Neural progenitor cell (in vitro differentiated cells): Measurements from ENCODE around the gene MDH1. TPM values are rescaled to one million over a fixed set of nuclear protein-coding genes. Genes with fewer than 3 reads are reported as not detected.

Experiments
- DNase-seq: peaks from one replicate; pipeline ENCODE4 v3.0.0-alpha.2; 2016; ENCODE audit warnings: low spot score
- H2AFZ ChIP-seq: fragments of 200-600 bp; sonication (generic); replicated peaks from 2 replicates; pipeline ENCODE4 v1.6.1; 2016; ENCODE audit warnings: antibody characterized with exemption
- H3F3A ChIP-seq: fragments of 200-600 bp; sonication (generic); 2 replicates; pipeline ENCODE4 v1.6.1; 2016; ENCODE audit warnings: antibody characterized with exemption, low read depth
- H3K27ac ChIP-seq: fragments of 200-600 bp; sonication (generic); 2 replicates; pipeline ENCODE4 v1.5.1; 2016; ENCODE audit warnings: mild to moderate bottlenecking
- H3K27me3 ChIP-seq: fragments of 200-600 bp; sonication (generic); 2 replicates; pipeline ENCODE4 v1.6.1; 2016; ENCODE audit warnings: mild to moderate bottlenecking, moderate library complexity
- H3K36me3 ChIP-seq: fragments of 200-600 bp; sonication (generic); 2 replicates; pipeline ENCODE4 v1.5.1; 2016
- H3K4me1 ChIP-seq: fragments of 200-600 bp; sonication (generic); 2 replicates; pipeline ENCODE4 v1.6.1; 2016; ENCODE audit warnings: mixed run types
- H3K4me2 ChIP-seq: fragments of 200-600 bp; sonication (generic); 2 replicates; pipeline ENCODE4 v1.6.1; 2016
- H3K4me3 ChIP-seq: fragments of 200-600 bp; sonication (generic); 2 replicates; pipeline ENCODE4 v1.5.1; 2016
- H3K79me2 ChIP-seq: fragments of 200-600 bp; sonication (generic); 2 replicates; pipeline ENCODE4 v1.6.1; 2016; ENCODE audit warnings: low read depth
- H3K9ac ChIP-seq: fragments of 200-600 bp; sonication (generic); 2 replicates; pipeline ENCODE4 v1.6.1; 2016
- H3K9me3 ChIP-seq: fragments of 200-600 bp; sonication (generic); 2 replicates; pipeline ENCODE4 v1.5.1; 2016; ENCODE audit warnings: low read depth
- H4K20me1 ChIP-seq: fragments of 200-600 bp; sonication (generic); 2 replicates; pipeline ENCODE4 v1.6.1; 2016; ENCODE audit warnings: low read depth
- H3K27ac Mint-ChIP-seq: 3 replicates; pipeline ENCODE4 v1.8.0; 2021; ENCODE audit warnings: mixed read lengths
- H3K27me3 Mint-ChIP-seq: 2 replicates; pipeline ENCODE4 v1.8.0; 2022; ENCODE audit warnings: low read depth, mild to moderate bottlenecking, inconsistent platforms, moderate library complexity, mixed read lengths; ENCODE audit not compliant: insufficient read depth
- H3K36me3 Mint-ChIP-seq: 3 replicates; pipeline ENCODE4 v1.8.0; 2021; ENCODE audit warnings: mixed read lengths
- H3K4me1 Mint-ChIP-seq: 3 replicates; pipeline ENCODE4 v1.8.0; 2021; ENCODE audit warnings: mixed read lengths
- H3K4me3 Mint-ChIP-seq: 3 replicates; pipeline ENCODE4 v1.8.0; 2021; ENCODE audit warnings: mild to moderate bottlenecking, moderate library complexity, mixed read lengths
- H3K9me3 Mint-ChIP-seq: 3 replicates; pipeline ENCODE4 v1.8.0; 2020; ENCODE audit warnings: mixed read lengths
- EZH2 ChIP-seq: fragments of 200-600 bp; sonication (generic); IDR thresholded peaks from 2 replicates; pipeline ENCODE4 v1.6.1; 2017; ENCODE audit warnings: antibody characterized with exemption, mild to moderate bottlenecking, moderate library complexity
- EZH2phosphoT487 ChIP-seq: fragments of 200-600 bp; sonication (generic); IDR thresholded peaks from 2 replicates; pipeline ENCODE4 v1.6.1; 2017; ENCODE audit warnings: antibody characterized with exemption
- total RNA-seq: library from RNA; depleted of rRNA; stranded (reverse); fragments of >200 nt; gene quantifications from 2 replicates; pipeline ENCODE4 v1.2.3, GENCODE V29; 2015; ENCODE audit warnings: low replicate concordance
- TF ChIP-seq, protein P1 (sequence below): fragments of 200-600 bp; sonication (generic); IDR thresholded peaks from 2 replicates; pipeline ENCODE4 v1.5.1; 2017; ENCODE audit warnings: antibody characterized with exemption, mild to moderate bottlenecking

MDH1 gene
- total RNA-seq, 1 donor from 2014 or later = 323 TPM

DNA sequence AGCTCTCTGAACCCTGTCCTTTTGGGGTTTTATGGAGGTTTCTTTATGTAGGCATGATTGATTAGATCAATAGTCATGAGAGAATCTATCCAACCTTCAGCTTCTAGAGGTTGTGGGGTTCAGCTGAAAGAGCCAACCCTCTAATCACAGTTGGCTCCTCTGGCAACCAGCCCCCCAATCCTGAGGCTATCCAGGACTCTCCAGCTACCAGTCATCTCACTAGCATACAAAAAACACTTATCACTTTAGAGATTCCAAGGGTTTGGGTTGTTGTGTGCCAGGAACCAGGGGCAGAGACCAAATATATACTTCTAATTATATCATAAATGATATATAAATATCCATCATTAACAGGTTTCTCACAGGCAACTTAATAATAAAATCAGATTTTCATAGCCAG lies 12.2 kb upstream of the MDH1 start:
- DNase-seq = no peak
- Mint-ChIP-seq H3K36me3 (no peaks in the 10 kb centered on the region), H3K4me1 (peaks cover 4% of the 10 kb centered on the region), H3K9me3 (peaks cover 3% of the 10 kb centered on the region), H3K27me3 (peaks cover 2% of the 10 kb centered on the region), H3K27ac (no peak overlapping the region), H3K4me3 (no peak overlapping the region)
- Histone ChIP-seq H3K9me3 (peaks cover 4% of the 10 kb centered on the region), H3K79me2 (peaks cover 25% of the 10 kb centered on the region), H3K9ac (no peak overlapping the region), H3K36me3 (no peaks in the 10 kb centered on the region), H3K27ac (no peak overlapping the region), H3K27me3 (no peaks in the 10 kb centered on the region), H3K4me3 (no peak overlapping the region), H3K4me2 (no peak overlapping the region), H3K4me1 (no peaks in the 10 kb centered on the region), H3F3A (peaks cover 15% of the 10 kb centered on the region), H4K20me1 (no peaks in the 10 kb centered on the region), H2AFZ (no peak overlapping the region)
- TF ChIP-seq EZH2 (no peak), EZH2phosphoT487 (no peak)
- TF ChIP-seq, protein P1, sequence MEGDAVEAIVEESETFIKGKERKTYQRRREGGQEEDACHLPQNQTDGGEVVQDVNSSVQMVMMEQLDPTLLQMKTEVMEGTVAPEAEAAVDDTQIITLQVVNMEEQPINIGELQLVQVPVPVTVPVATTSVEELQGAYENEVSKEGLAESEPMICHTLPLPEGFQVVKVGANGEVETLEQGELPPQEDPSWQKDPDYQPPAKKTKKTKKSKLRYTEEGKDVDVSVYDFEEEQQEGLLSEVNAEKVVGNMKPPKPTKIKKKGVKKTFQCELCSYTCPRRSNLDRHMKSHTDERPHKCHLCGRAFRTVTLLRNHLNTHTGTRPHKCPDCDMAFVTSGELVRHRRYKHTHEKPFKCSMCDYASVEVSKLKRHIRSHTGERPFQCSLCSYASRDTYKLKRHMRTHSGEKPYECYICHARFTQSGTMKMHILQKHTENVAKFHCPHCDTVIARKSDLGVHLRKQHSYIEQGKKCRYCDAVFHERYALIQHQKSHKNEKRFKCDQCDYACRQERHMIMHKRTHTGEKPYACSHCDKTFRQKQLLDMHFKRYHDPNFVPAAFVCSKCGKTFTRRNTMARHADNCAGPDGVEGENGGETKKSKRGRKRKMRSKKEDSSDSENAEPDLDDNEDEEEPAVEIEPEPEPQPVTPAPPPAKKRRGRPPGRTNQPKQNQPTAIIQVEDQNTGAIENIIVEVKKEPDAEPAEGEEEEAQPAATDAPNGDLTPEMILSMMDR = no peak

DNA sequence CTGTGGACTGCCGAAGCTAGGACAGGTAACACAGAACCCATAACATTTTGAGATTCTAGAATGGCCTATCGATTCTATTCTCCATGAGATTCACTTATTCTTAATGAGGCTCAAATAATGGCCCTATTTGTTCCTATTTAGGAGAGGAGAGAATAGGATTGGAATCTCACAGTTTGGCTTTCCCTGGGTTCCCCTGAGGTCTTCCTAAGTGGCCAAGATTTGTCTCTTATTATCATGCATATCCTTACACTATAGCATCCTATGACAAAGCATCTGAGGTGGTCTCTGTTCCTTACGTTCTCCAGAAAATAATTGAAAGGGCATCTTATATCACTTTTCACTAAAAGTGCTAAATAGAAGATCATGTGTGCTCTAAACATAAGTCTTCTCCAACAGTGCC lies 10.0 kb upstream of the MDH1 start:
- peaks cover 4% of the 10 kb centered on the region for H3K4me1 Mint-ChIP-seq

GRCh38 chr2:63580651-63581297 lies 8.0 kb upstream of the MDH1 start:
- no peaks in the 10 kb centered on the region for H3K27me3 ChIP-seq
- no peaks in the 10 kb centered on the region for H3K9me3 ChIP-seq
- no peak for TF ChIP-seq EZH2
- no peak for TF ChIP-seq EZH2phosphoT487
- TF ChIP-seq, protein P1 = no peak
- H3F3A ChIP-seq = peaks cover 8% of the 10 kb centered on the region
- no peak overlapping the region for H3K4me3 ChIP-seq
- no peak overlapping the region for H2AFZ ChIP-seq
- Mint-ChIP-seq H3K4me1 (no peaks in the 10 kb centered on the region), H3K27me3 (no peaks in the 10 kb centered on the region), H3K9me3 (no peaks in the 10 kb centered on the region), H3K4me3 (no peak overlapping the region), H3K36me3 (no peaks in the 10 kb centered on the region), H3K27ac (no peak overlapping the region)
- H3K79me2 ChIP-seq = peaks cover 62% of the 10 kb centered on the region
- H3K4me1 ChIP-seq = no peaks in the 10 kb centered on the region
- H3K36me3 ChIP-seq = no peaks in the 10 kb centered on the region
- H3K9ac ChIP-seq = no peak overlapping the region
- DNase-seq = no peak
- H3K27ac ChIP-seq = no peak overlapping the region
- no peaks in the 10 kb centered on the region for H4K20me1 ChIP-seq
- no peak overlapping the region for H3K4me2 ChIP-seq

More for the DNA sequence above, 10.0 kb upstream of the MDH1 start:
- no peaks in the 10 kb centered on the region for H3K36me3 ChIP-seq
- no peak overlapping the region for H3K9ac ChIP-seq
- no peaks in the 10 kb centered on the region for H4K20me1 ChIP-seq
- no peak overlapping the region for H3K27ac ChIP-seq
- TF ChIP-seq, protein P1 = no peak
- TF ChIP-seq EZH2 = no peak
- H3K4me1 ChIP-seq = no peaks in the 10 kb centered on the region
- no peak overlapping the region for H3K4me2 ChIP-seq
- H3K27me3 ChIP-seq = no peaks in the 10 kb centered on the region
- H3K9me3 ChIP-seq = peaks cover 4% of the 10 kb centered on the region
- Mint-ChIP-seq H3K4me3 (no peak overlapping the region), H3K36me3 (no peaks in the 10 kb centered on the region), H3K27me3 (peaks cover 2% of the 10 kb centered on the region), H3K27ac (no peak overlapping the region), H3K9me3 (peaks cover 3% of the 10 kb centered on the region)
- H3K79me2 ChIP-seq = peaks cover 42% of the 10 kb centered on the region
- no peak overlapping the region for H3K4me3 ChIP-seq
- no peak for DNase-seq
- peaks cover 15% of the 10 kb centered on the region for H3F3A ChIP-seq
- no peak overlapping the region for H2AFZ ChIP-seq
